ENCODE measurements around the gene URI1. TPM values are rescaled to one million over a fixed set of nuclear protein-coding genes. Genes with fewer than 3 reads are reported as not detected.
"Not testable (repeated sequence)": the region's sequence is repeated elsewhere in the genome, so short reads cannot be mapped to it uniquely, and the experiment has no call there.

Gene URI1
- total and polyA plus RNA-seq, 4 donors: 21.5 to 60.8 (median 32.5) TPM

DNA sequence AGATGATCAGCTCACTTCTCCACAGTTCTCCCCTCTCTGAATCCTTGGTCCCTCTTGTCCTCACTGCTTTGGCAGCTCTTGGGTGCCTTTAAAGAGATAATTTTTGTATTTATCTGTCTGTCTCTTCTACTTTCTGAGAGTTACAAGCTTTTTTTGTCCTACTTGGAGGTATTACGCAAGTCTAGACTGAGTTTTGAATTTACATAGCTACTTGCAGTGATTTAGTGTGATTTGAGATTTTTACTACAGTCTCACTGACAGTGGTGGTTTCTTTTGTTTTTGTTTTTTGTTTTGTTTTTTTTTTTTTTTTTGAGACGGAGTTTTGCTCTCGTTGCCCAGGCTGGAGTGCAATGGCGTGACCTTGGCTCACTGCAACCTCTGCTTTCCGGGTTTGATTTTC lies 22.1 kb downstream of the URI1 start:
- no peaks in the 10 kb centered on the region for H3K36me3 ChIP-seq (ENCODE audit: control insufficient read depth in 4 of 4, insufficient read depth in 4 of 4, low read length in 4 of 4)
- DNase-seq: peak in 1 of 3 donors; percentile 52
- H3K9ac ChIP-seq (ENCODE audit: insufficient read depth in 1 of 2, low read length in 2 of 2): no peak overlapping the region
- no peaks in the 10 kb centered on the region for H3K9me3 ChIP-seq (ENCODE audit: control insufficient read depth in 4 of 4, insufficient read depth in 3 of 4, low read length in 3 of 4)
- H3K4me1 ChIP-seq (ENCODE audit: control insufficient read depth in 5 of 5, insufficient read depth in 5 of 5, low read length in 5 of 5): peaks cover 0 to 24% (median 11%) of the 10 kb centered on the region in 5 donors
- no peak for ATAC-seq (ENCODE audit: insufficient read depth, low FRiP score)
- 79 to 82% methylated on average over 5 of the region's 5 CpGs for WGBS, 2 donors
- no peak overlapping the region for H3K27ac ChIP-seq (ENCODE audit: low read depth in 1 of 2, low read length in 1 of 2)
- H3K27me3 ChIP-seq (ENCODE audit: control insufficient read depth in 3 of 3, insufficient read depth in 3 of 3, low read length in 2 of 3): no peaks in the 10 kb centered on the region
- H3K4me3 ChIP-seq: no peak overlapping the region
- TF ChIP-seq, protein P1, sequence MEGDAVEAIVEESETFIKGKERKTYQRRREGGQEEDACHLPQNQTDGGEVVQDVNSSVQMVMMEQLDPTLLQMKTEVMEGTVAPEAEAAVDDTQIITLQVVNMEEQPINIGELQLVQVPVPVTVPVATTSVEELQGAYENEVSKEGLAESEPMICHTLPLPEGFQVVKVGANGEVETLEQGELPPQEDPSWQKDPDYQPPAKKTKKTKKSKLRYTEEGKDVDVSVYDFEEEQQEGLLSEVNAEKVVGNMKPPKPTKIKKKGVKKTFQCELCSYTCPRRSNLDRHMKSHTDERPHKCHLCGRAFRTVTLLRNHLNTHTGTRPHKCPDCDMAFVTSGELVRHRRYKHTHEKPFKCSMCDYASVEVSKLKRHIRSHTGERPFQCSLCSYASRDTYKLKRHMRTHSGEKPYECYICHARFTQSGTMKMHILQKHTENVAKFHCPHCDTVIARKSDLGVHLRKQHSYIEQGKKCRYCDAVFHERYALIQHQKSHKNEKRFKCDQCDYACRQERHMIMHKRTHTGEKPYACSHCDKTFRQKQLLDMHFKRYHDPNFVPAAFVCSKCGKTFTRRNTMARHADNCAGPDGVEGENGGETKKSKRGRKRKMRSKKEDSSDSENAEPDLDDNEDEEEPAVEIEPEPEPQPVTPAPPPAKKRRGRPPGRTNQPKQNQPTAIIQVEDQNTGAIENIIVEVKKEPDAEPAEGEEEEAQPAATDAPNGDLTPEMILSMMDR (IDR thresholded peaks at IDR 0.05; ENCODE audit: control extremely low read depth, extremely low read depth): no peak

- H3K9me3 ChIP-seq (ENCODE audit: control insufficient read depth in 4 of 4, insufficient read depth in 3 of 4, low read length in 3 of 4): no peaks in the 10 kb centered on the region
- DNase-seq (no peak), ATAC-seq (ENCODE audit: insufficient read depth, low FRiP score) (no peak)
- H3K4me1 ChIP-seq (ENCODE audit: control insufficient read depth in 5 of 5, insufficient read depth in 5 of 5, low read length in 5 of 5): peaks cover 0 to 24% (median 11%) of the 10 kb centered on the region in 5 donors
- 73 to 77% methylated on average over 4 of the region's 4 CpGs for WGBS, 2 donors
- H3K4me3 ChIP-seq: no peak overlapping the region
- TF ChIP-seq, protein P1 (IDR thresholded peaks at IDR 0.05; ENCODE audit: control extremely low read depth, extremely low read depth): no peak
- no peaks in the 10 kb centered on the region for H3K27me3 ChIP-seq (ENCODE audit: control insufficient read depth in 3 of 3, insufficient read depth in 3 of 3, low read length in 2 of 3)
- H3K27ac ChIP-seq (ENCODE audit: low read depth in 1 of 2, low read length in 1 of 2): no peak overlapping the region
- H3K9ac ChIP-seq (ENCODE audit: insufficient read depth in 1 of 2, low read length in 2 of 2): no peak overlapping the region
- H3K36me3 ChIP-seq (ENCODE audit: control insufficient read depth in 4 of 4, insufficient read depth in 4 of 4, low read length in 4 of 4): no peaks in the 10 kb centered on the region
Measured at GRCh38 chr19:29965492-29965891, 23.5 kb downstream of the URI1 start.

GRCh38 chr19:29966142-29966541 lies 24.1 kb downstream of the URI1 start:
- not testable (repeated sequence) for ATAC-seq (ENCODE audit: insufficient read depth, low FRiP score); DNase-seq; H3K9ac ChIP-seq (ENCODE audit: insufficient read depth in 1 of 2, low read length in 2 of 2)

GRCh38 chr19:29966588-29967249 lies 24.7 kb downstream of the URI1 start:
- peak in 1 of 3 donors; percentile 40 for DNase-seq
- H3K4me3 ChIP-seq: no peak overlapping the region
- H3K4me1 ChIP-seq (ENCODE audit: control insufficient read depth in 5 of 5, insufficient read depth in 5 of 5, low read length in 5 of 5): peaks cover 0 to 24% (median 11%) of the 10 kb centered on the region in 5 donors
- H3K27me3 ChIP-seq (ENCODE audit: control insufficient read depth in 3 of 3, insufficient read depth in 3 of 3, low read length in 2 of 3): no peaks in the 10 kb centered on the region
- no peak for ATAC-seq (ENCODE audit: insufficient read depth, low FRiP score)
- H3K36me3 ChIP-seq (ENCODE audit: control insufficient read depth in 4 of 4, insufficient read depth in 4 of 4, low read length in 4 of 4): no peaks in the 10 kb centered on the region
- TF ChIP-seq, protein P1 (IDR thresholded peaks at IDR 0.05; ENCODE audit: control extremely low read depth, extremely low read depth): no peak
- no peak overlapping the region for H3K9ac ChIP-seq (ENCODE audit: insufficient read depth in 1 of 2, low read length in 2 of 2)
- H3K9me3 ChIP-seq (ENCODE audit: control insufficient read depth in 4 of 4, insufficient read depth in 3 of 4, low read length in 3 of 4): no peaks in the 10 kb centered on the region
- no peak overlapping the region for H3K27ac ChIP-seq (ENCODE audit: low read depth in 1 of 2, low read length in 1 of 2)

More at GRCh38 chr19:29966142-29966541, 24.1 kb downstream of the URI1 start:
- not testable (repeated sequence) for H3K9me3 ChIP-seq (ENCODE audit: control insufficient read depth in 4 of 4, insufficient read depth in 3 of 4, low read length in 3 of 4); H3K4me3 ChIP-seq; H3K36me3 ChIP-seq (ENCODE audit: control insufficient read depth in 4 of 4, insufficient read depth in 4 of 4, low read length in 4 of 4); H3K27me3 ChIP-seq (ENCODE audit: control insufficient read depth in 3 of 3, insufficient read depth in 3 of 3, low read length in 2 of 3); H3K27ac ChIP-seq (ENCODE audit: low read depth in 1 of 2, low read length in 1 of 2)
- 76% methylated on average over 3 of the region's 3 CpGs for WGBS, 2 donors
- peaks cover 0 to 24% (median 11%) of the 10 kb centered on the region in 5 donors for H3K4me1 ChIP-seq (ENCODE audit: control insufficient read depth in 5 of 5, insufficient read depth in 5 of 5, low read length in 5 of 5)
